Colon (tissue), 2 donors: ENCODE measurements around the gene PILRA.
"Not testable (repeated sequence)": the region's sequence is repeated elsewhere in the genome, so short reads cannot be mapped to it uniquely, and the experiment has no call there.

Experiments used
- FAIRE-seq: peaks from 2 replicates; lab custom pipeline; 2012; peaks lifted over from hg19 to GRCh38; lab: Jason Lieb, UNC
- donor health status: control.
- donor health status: control.

Gene PILRA

DNA sequence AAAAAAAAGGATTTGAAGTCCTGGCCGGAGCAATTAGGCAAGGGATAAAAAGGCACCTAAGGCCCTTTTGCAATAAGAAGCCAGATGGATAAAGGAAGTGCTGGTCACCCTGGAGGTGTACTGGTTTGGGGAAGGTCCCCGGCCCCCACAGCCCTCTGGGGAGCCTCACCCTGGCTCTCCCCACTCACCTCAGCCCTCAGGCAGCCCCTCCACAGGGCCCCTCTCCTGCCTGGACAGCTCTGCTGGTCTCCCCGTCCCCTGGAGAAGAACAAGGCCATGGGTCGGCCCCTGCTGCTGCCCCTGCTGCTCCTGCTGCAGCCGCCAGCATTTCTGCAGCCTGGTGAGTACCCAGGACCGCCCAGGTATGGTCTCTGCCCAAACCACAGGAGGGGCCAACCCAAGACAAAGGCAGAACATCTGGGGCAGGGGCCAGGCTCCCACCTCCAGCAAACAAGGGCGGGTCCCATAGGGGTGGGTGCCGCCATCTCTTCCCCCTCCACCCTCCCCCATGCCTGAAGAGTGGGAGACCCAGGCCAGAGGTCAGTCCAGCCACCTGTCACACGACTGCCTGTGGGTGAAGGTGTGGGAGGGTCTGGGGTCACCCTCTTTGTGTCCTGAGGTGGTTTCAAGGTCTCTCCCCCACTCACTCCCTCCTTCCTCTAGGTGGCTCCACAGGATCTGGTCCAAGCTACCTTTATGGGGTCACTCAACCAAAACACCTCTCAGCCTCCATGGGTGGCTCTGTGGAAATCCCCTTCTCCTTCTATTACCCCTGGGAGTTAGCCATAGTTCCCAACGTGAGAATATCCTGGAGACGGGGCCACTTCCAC is 15.0 kb upstream of the PILRA start, which contains the start of gene PILRB:
Gene PILRB, plus strand, starts transcription at position 91 of the 830 bp plus-strand sequence. Its CDS starts 186 bp downstream, at position 277.
- FAIRE-seq: no peak

DNA sequence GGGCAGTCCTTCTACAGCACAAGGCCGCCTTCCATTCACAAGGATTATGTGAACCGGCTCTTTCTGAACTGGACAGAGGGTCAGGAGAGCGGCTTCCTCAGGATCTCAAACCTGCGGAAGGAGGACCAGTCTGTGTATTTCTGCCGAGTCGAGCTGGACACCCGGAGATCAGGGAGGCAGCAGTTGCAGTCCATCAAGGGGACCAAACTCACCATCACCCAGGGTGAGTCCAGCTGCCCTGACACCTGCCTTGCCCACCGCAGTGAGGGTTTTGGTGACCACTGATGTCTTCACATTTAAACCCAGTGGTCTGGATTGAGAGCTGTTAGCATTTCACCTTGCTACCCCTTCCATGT is 14.5 kb upstream of the PILRA start:
- FAIRE-seq: no peak

DNA sequence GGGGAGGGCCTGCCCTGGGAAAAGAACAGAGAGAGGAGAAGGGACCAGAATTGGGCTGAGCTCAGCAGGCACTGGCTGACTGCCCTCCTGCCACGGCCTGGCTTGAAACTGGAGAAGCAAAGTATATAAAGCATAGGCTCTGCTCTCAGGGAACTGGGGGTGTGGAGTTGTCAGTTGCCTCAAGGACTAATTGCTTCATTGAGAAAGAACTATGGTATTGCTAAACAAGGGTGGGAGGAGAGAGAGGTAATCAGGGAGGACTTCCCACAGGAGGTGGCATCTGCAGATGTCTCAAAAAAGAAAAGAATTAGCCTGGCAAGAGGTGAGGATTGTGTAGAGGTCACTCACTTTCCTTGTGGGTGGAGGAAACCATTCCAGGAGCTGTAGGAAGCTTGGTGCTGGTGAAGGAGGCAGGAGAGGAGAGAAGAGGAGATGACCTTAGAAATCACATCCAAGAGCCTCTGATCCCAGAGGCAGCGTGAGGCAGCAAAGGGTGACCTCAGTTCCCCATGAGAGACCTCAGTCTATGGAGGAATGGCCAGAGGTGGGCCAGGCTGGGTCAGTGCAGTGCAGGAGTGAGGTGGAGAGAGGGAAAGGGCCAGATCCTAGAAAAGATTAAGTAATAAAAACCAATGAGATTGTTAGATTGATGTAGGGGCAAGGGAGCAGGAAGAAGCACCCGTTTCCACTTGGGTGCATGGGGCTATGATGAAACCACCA is 13.0 kb upstream of the PILRA start:
- no peak for FAIRE-seq

DNA sequence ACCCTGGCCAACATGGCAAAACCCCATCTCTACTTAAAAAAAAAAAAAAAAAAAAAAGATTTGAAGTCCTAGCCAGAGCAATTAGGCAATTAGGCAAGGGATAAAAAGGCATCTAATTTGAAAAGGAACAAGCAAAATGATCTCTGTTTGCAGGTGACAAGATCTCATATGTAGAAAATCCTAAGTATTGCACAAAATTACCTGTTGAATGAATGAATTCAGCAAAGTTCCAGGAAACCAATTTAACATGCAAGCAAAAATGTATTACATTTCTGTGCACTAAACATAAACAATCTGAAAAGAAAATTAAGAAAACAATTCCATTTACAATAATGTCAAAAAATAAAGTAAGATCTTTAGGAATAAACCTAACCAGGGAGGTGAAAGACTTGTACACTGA is 10.2 kb upstream of the PILRA start:
- no peak for FAIRE-seq

DNA sequence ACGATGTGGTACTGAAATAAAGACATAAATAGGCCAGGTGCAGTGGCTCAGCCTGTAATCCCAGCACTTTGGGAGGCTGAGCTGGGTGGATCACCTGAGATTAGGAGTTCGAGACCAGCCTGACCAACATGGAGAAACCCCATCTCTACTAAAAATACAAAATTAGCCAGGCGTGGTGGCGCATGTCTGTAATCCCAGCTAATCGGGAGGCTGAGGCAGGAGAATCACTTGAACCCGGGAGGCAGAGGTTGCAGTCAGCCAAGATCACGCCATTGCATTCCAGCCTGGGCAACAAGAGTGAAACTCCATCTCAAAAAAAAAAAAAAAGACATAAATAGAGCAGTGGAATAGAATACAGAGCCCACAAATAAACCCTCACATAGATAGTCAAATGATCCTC is 9.5 kb upstream of the PILRA start:
- FAIRE-seq: not testable (repeated sequence)

DNA sequence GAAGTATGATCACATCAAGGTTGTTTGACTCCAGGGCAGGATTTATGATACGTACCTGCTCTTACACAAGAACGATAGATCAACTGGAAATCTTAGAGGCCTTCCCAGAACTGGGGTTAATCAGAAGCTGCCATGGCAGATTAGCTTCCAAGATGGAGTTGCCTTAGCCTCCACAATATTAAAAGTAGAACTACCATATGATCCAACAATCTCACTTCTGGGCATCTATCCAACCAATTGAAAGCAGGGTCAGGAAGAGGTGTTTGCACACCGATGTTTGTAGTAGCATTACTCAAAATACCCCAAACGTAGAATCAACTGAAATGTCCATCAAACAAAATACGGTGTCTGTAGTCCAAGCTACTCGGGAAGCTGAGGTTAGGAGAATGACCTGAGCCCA is 8.8 kb upstream of the PILRA start:
- no peak for FAIRE-seq

DNA sequence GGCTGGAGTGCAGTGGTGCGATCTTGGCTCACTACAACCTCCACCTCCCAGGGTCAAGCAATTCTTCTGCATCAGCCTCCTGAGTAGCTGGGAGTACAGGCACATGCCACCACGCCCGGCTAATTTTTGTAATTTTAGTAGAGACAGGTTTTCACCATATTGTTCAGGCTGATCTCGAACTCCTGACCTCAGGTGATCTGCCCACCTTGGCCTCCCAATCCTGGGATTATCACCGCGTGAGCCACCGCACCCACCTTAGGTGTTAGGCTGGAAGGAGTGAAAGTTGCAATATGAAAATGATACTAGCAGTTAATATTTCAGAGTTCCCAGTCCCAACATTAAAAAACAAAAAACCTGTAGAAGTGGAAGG is 7.3 kb upstream of the PILRA start:
- FAIRE-seq: not testable (repeated sequence)

DNA sequence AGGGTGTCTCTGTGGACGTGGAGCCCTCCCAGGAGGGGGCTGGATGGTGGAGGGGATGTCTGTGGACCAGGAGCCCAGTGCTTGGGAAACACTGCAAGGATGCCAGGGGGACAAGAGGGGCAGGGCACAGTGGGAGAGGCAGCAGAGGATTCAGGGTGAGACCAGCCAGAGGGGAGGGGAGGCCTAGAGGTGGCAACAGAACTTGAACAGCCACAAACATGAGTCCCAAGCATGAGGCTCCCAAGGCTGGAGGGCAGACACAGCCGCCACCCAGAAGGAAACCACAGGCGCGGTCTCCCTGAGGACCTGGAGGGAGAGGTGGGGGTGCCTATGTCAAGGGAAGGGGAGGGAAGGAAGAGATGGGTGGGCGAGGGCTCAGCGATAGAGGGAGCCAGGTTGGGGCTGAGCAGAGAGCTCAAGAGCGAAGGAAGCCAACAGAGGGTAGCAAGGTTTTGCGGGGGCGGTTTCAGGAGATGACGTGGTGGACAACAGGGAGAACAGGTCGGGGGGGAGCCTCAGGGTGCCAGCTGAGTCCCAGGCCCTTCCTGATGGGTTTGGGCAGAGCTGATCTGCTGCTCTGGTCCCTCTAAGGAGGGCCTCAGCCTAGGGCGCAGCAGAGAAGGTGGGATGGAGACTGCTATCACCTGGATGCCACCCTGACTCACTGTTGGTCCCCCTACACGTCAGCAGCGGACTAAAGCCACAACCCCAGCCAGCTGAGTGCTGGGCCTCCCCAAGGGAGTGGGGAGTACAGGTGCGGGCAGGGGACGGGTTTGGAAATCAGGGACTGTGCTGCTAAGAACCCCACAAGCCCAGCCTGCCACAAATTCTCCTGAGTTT is 6.7 kb upstream of the PILRA start:
- FAIRE-seq: no peak

DNA sequence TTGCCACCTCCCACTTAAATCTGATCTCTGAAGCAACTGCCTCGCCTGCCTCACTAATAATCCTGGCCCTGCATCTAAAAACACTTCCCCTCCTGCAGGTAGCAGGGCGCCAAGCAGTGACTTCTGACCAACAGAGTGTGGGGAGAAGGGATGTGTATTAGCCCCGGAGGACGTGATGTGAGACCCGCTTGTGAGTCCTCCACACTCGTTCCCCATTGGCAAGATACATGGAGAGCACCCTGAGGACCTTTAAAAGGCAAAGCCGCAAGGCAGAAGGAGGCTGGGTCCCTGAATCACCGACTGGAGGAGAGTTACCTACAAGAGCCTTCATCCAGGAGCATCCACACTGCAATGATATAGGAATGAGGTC is 6.1 kb upstream of the PILRA start:
- no peak for FAIRE-seq

DNA sequence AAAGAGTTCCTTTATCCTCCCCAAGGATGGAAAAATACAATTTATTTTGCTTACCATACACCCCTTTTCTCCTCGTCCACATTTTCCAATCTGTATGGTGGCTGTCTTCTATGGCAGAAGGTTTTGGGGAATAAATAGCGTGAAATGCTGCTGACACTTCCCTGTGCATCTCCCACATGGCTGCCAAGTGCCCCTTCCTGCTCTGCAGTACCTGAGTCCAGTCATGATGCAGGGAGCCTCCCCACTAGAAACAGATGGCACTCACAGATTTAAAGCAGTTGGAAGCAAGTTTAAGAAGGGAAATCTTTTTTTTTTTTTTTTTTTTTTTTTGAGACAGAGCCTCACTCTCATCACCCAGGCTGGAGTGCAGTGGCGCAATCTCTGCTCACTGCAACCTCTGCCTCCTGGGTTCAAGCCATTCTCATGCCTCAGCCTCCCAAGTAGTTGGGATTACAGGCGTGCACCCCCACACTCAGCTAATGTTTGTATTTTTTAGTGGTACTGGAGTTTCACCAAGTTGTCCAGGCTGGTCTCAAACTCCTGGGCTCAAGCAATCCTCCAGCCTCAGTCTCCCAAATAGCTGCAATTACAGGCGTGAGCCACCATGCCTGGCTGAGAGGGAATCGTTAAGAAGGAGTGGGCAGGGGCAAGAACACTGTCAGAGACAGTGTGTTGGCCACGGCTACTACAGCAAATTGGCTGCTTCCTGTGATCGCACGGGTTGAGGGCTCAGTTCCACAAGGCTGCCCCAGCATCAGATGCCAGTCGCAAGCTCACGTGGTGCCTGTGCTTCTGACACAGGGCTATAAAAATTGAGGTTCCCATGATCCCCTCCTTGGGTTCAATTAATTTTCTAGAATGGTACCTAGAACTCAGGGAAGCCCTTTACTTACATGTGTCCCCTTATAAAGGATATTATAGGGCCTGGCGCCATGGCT is 5.3 kb upstream of the PILRA start:
- no peak for FAIRE-seq

DNA sequence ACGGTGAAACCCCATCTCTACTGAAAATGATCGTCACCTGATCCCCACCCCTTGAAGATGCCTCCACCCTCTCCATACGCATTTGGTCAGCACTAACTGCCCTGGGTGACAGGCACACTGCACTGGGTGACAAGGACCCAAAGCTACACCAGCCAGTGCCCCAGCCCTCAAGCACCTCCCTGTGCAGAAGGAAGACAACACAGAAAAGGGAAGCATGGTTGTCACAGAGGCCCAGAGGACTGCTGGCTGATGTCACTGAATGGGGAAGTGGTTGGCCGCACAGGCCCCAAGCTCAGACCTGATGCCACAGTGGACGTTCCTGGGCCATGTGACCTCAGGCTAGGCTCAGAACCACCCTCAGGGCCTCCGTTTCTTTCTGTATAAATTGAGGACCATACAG is 4.2 kb upstream of the PILRA start:
- no peak for FAIRE-seq

DNA sequence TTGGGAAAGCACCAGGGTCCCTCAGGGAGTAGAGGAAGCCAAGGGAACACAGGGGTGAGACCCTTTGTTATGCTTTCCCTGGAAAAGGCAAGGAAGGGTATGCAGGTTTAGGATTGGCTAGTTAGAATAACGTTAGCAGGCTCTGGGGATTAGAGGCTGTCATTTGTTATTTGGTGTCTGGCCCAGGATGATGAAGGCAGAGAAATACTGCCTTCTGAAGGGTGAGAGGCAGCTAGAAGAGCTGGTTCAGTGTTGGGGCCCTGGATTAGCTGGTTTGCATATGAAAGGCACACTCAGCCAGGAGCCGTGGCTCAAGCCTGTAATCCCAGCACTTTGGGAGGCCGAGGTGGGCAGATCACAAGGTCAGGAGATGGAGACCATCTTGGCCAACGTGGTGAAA is 3.0 kb upstream of the PILRA start:
- FAIRE-seq: no peak

DNA sequence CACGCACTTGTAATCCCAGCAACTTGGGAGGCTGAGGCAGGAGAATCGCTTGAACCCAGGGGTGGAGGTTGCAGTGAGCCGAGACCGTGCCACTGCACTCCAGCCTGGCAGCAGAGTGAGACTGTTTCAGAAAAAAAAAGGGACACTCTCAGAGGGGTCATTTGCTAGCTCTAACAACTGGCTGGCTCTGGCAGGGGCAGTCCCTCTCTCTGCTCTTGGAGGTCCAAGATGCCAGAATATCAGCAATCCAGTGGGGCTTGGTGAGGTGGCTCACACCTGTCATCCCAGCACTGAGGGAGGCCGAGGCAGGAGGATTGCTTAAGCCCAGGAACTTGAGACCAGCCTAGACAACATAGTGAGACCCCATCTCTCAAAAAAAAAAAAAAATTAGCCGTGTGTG is 2.5 kb upstream of the PILRA start:
- FAIRE-seq: no peak

DNA sequence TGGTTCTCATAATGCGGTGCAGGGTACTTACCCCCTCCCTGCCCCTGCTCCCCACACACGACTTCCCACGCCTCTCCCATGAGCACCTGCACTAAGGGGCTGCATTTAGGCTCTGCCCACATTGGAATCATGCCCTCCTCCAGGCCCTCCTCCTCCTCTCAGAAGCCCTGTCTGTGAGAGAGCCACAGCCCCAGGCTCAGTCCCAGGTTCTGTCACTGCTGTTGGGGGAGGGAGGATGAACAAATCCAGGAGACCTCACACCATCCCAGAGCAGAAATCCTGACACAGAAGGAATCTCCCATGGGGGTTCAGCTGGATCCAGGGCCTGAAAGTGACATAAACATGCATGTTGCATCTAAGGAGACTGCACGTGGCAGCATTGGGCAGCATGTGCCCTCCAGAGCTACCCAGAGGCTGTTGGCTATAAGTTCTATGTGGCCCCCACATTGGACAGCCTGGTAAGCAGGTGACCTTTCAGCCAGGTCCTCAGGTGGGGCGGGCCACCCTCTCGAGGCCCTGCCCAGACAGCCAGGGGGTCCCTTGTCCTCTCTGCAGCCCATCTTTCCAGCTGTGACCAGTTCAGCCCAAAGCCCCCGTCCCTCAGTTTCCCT is 1.6 kb upstream of the PILRA start:
- FAIRE-seq: no peak

DNA sequence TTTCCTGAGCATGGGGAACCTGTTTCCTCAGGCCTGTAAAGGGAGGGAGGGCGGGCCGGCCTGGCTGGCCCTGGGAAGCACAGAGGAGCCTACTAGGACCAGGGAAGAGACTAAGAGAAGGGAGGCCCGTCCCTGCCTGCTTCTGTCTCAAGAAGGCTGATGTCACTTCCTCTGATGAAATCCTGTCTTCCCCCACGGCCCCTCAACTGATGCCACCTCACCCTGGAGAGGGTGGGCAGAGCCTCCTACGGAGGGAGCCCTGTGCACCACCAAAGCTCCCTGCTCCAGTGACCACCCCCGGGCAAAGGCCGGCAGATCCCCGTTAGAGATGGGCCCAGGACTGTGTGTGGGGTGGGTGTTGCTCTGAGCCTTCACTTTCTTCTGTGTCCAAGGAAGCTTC is 1.0 kb upstream of the PILRA start:
- no peak for FAIRE-seq

DNA sequence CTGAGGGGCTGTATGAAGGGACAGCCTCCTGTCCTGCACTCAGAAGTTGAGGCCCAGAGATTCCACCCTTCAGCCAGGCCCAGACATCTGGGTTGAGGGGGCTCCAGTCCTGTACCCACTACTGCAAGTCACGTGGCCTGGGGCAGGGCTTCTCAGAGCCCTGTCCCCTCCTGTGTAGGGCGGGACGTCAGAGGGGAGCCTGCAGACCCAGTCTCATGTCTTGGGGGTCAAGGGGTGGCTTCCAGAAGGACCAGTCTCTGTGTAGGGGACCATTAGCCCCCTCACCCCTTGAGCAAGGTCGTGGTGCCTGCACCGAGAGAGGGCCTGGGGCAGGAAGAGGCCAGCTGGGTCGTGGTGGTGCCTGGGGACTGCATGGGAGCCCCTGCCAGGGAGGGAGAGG is 593 bp upstream of the PILRA start:
- no peak for FAIRE-seq

DNA sequence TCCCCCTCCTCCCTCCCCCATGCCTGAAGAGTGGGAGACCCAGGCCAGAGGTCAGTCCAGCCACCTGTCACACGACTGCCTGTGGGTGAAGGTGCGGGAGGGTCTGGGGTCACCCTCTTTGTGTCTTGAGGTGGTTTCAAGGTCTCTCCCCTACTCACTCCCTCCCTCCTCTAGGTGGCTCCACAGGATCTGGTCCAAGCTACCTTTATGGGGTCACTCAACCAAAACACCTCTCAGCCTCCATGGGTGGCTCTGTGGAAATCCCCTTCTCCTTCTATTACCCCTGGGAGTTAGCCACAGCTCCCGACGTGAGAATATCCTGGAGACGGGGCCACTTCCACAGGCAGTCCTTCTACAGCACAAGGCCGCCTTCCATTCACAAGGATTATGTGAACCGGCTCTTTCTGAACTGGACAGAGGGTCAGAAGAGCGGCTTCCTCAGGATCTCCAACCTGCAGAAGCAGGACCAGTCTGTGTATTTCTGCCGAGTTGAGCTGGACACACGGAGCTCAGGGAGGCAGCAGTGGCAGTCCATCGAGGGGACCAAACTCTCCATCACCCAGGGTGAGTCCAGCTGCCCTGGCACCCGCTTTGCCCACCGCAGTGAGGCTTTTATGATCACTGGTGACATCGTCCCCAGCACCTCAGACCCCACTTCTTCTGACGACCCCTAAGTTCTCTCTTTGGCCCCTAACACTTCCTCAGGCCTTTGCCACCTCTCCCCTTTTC is 747 bp downstream of the PILRA start:
- FAIRE-seq: not testable (repeated sequence)

DNA sequence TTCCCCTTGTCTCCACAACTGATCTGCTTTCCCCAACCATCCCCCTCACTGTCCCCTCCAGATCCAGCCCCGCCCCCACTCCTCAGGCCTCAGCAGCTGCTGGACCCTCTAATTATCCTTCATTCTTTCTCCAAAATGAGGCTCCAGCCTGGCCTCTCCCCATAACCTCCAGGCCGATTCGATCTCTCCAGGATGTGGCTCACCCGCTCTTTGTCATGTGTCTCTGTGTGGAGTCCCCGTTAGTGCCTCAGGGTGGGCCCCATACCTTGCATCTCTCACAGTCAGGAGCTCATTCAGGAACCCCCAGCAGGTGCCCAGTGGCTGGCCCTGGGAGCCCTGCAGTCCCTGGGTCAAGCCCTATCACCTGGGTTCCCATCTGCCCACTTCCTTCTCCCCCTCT is 1.3 kb downstream of the PILRA start:
- no peak for FAIRE-seq

DNA sequence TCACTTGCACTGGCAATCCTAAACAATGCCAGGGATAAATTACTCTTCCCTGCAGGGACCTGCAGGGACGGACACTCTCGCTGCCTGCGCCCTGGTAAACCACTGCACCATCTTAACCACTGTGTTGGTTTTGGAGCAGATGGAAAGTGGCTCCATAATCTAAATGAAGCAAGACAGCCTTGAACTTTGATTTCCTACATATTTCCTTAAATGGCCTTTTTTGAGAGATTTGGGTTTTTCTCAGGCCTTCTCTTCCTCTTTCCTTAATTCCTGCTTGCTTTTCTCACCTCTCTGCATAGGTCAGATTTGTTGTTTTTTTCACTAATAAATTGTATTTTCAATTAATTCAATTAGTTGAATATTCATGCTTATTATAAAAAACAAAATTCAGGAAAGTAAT is 2.8 kb downstream of the PILRA start:
- FAIRE-seq: no peak

DNA sequence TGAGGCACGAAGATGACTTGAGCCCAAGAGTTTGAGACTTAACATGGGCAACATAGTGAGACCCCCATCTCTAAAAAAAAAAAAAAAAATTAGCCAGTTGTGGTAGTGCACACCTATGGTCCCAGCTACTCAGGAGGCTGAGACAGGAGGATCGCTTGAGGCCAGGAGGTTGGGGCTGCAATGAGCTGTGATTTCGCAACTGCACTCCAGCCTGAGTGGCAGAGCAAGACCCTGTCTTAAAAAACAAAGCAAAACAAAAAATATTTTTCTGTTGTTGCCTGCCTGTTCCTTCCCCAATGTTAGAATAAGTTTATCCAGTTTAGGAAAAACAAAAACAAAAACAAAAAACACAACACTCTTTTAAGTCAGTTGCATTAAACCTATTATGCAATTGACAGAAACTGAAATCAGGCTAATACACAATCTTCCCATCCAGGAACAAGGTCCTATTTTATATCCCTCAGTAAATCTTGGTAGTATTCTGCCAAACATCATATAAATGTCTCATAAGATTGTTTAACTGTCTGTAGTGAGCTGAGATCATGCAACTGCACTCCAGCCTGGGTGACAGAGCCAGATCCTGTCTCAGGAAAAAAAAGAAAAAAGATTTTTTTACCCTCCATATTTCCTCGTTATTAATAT is 4.9 kb downstream of the PILRA start:
- FAIRE-seq: no peak
